ENCODE measurements around the gene MT1HL1. TPM values are rescaled to one million over a fixed set of nuclear protein-coding genes. Genes with fewer than 3 reads are reported as not detected.

MT1HL1 gene
- total RNA-seq, 1 donor from 2014 or later: not detected

DNA sequence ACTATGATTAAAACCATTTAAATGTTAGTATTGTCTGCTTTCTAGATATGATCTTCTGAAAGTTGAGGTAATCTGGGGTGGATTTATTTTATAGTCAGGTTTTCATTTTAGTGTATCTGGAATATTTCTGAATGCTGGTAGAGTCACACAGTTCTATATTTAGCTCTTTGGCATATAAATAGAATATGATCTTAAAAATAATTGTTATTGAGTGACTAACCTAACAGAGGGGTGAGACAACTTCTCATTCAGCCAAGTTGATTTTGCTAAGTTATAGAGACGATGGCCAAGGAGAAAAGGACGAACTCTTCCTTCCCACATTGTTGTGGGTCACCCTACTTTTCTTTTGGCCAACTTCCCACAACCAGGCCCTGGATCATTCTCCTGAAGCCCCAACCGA, 7.2 kb upstream of the MT1HL1 start:
- Mint-ChIP-seq H3K4me3 (no peak overlapping the region), H3K27ac (no peak overlapping the region), H3K27me3 (ENCODE audit: insufficient read depth) (no peaks in the 10 kb centered on the region), H3K9me3 (no peaks in the 10 kb centered on the region), H3K36me3 (ENCODE audit: low read depth) (no peaks in the 10 kb centered on the region), H3K4me1 (ENCODE audit: low read depth) (no peaks in the 10 kb centered on the region)
- intact Hi-C loops (cut with micrococcal nuclease): no loop called here
- DNase-seq (ENCODE audit: low spot score): no peak

DNA sequence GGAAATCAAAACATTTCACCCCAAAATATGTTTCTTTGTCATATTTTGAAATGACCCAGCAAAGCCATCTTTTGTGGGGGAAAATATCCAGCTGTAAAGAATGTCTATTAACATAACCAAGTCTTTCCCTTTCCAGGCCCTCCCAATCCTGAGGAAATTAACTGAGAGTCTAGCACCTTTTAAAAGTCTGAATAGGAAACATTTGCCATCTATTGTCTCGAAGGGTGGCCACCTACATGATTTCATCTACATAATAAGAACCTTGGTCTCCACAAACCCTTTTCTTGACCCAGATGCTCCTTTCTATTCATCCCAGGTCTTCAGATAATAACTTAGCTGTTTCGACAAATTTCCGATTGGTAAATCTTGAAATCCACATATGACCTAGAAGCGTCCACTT, 5.4 kb upstream of the MT1HL1 start:
- Mint-ChIP-seq H3K9me3 (no peaks in the 10 kb centered on the region), H3K27ac (no peak overlapping the region), H3K4me1 (ENCODE audit: low read depth) (no peaks in the 10 kb centered on the region), H3K4me3 (no peak overlapping the region), H3K36me3 (ENCODE audit: low read depth) (no peaks in the 10 kb centered on the region), H3K27me3 (ENCODE audit: insufficient read depth) (no peaks in the 10 kb centered on the region)
- intact Hi-C loops (cut with micrococcal nuclease): no loop called here
- DNase-seq (ENCODE audit: low spot score): no peak

DNA sequence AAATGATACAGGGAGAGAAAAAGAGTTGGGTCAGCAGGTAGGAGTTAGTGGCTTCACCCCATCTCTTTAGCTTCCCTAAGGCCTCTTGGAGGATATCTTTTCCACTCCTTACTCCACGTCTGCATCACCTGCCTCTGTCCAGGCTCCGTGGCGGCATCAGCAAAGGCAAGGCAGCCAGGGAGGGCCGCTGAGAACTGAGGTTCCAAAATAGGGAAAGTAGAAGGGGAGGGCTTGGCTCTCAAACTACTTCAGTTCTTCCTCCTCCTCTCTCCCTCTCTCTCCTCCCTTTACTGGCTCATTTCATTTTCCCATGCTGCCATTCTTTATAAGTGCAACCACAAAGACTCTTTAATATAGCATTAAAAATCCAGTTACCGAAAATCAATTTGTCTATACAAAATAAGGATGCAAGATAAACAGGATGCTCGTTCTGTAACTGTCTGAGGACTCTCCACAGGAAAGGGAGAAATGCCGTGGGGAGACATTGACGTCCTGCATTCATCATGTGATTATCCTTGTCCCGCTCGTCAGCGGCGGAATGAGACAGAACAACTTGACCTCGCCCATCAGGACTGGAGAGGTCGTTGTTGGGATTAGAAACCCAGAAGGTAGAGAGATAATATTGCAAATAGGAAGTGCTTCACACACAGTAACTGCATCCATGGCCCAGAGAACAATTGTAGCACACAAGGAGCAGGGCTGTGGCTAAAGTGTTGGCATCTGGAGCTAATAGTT, 3.1 kb upstream of the MT1HL1 start:
- Mint-ChIP-seq H3K27ac (no peak overlapping the region), H3K9me3 (no peaks in the 10 kb centered on the region), H3K36me3 (ENCODE audit: low read depth) (no peaks in the 10 kb centered on the region), H3K4me1 (ENCODE audit: low read depth) (no peaks in the 10 kb centered on the region), H3K4me3 (no peak overlapping the region), H3K27me3 (ENCODE audit: insufficient read depth) (no peaks in the 10 kb centered on the region)
- intact Hi-C loops (cut with micrococcal nuclease): no loop called here
- no peak for DNase-seq (ENCODE audit: low spot score)

DNA sequence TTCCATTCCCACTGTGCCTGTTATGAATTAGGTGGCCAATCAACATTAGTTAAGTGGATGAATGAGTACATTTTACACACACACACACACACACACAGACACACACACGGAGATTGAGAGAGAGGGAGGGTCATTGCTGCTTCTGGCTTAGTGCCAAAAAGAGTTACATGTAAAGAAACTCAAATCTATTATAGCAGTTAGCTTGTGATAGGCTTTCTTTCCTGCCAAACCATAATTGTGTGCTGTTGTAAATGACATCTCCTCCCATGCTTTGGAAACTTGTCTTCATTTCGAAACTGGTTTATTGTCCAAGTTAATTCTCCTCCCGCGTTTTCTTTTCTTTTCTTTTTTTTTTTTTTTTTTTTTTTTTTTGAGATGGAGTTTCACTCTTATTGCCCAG, 1.4 kb upstream of the MT1HL1 start:
- intact Hi-C loops (cut with micrococcal nuclease): no loop called here
- no peak for DNase-seq (ENCODE audit: low spot score)
- H3K27me3 Mint-ChIP-seq (ENCODE audit: insufficient read depth): peaks cover 1% of the 10 kb centered on the region
- no peaks in the 10 kb centered on the region for H3K9me3 Mint-ChIP-seq
- no peak overlapping the region for H3K27ac Mint-ChIP-seq
- no peaks in the 10 kb centered on the region for H3K4me1 Mint-ChIP-seq (ENCODE audit: low read depth)
- no peaks in the 10 kb centered on the region for H3K36me3 Mint-ChIP-seq (ENCODE audit: low read depth)
- H3K4me3 Mint-ChIP-seq: no peak overlapping the region

DNA sequence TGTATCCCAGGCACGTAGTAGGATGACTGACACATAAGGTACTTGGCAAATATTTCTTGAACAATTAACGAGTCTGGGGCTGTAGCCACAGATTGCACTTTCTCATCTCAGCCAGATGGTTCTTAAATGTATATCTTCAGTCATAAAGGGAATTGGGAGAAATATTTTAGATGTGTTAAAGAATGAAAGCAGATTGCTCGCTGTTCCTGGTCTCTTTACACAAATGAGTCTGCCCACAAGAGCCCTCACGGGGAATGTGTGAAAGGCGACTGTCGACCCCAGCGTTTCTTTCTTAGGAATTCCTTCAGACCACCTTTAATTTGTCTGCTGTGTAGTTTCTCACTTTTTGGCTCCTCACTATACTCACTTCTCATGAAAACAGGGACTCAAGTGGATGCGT, 725 bp downstream of the MT1HL1 start:
- no peak overlapping the region for H3K4me3 Mint-ChIP-seq
- H3K4me1 Mint-ChIP-seq (ENCODE audit: low read depth): no peaks in the 10 kb centered on the region
- no peaks in the 10 kb centered on the region for H3K36me3 Mint-ChIP-seq (ENCODE audit: low read depth)
- DNase-seq (ENCODE audit: low spot score): no peak
- no peak overlapping the region for H3K27ac Mint-ChIP-seq
- H3K27me3 Mint-ChIP-seq (ENCODE audit: insufficient read depth): peaks cover 1% of the 10 kb centered on the region
- intact Hi-C loops (cut with micrococcal nuclease): no loop called here
- no peaks in the 10 kb centered on the region for H3K9me3 Mint-ChIP-seq

DNA sequence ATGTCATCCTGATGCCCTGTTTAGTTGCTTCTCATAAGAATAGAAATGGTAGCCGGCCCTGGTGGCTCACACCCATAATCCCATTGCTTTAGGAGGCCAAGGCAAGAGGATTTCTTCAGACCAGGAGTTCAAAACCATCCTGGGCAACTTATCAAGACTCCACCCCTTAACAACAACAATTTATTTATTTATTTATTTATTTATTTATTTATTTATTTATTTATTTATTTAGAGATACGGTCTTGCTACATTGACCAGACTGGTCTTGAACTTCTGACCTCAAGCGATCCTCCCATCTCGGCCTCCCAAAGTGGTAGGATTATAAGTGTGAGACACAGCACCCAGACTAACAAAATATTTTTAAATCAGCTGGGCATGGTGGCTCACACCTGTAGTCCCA, 4.0 kb downstream of the MT1HL1 start:
- no peak for DNase-seq (ENCODE audit: low spot score)
- peaks cover 1% of the 10 kb centered on the region for H3K27me3 Mint-ChIP-seq (ENCODE audit: insufficient read depth)
- H3K4me1 Mint-ChIP-seq (ENCODE audit: low read depth): no peaks in the 10 kb centered on the region
- H3K4me3 Mint-ChIP-seq: no peak overlapping the region
- intact Hi-C loops (cut with micrococcal nuclease): no loop called here
- H3K36me3 Mint-ChIP-seq (ENCODE audit: low read depth): no peaks in the 10 kb centered on the region
- no peaks in the 10 kb centered on the region for H3K9me3 Mint-ChIP-seq
- H3K27ac Mint-ChIP-seq: no peak overlapping the region

DNA sequence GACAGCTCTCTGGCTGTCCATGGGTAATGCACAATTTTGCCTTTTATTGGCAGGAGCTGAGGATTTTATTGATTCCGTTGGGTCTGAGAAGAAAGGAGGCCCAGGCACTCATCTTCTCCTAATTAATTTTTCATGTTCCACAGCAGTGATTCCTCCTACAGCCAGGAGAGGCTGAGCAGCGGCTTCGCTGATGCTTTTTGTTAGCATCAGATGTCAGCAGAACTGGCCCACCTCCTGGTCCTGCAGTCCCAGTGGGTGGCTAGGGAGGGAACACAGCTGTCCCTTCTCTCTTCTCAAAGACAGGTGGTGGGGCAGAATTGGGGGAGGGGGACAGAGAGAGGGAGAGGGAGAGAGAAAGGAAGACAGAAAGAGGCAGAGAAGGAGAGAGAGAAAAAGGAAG, 5.7 kb downstream of the MT1HL1 start:
- H3K4me1 Mint-ChIP-seq (ENCODE audit: low read depth): no peaks in the 10 kb centered on the region
- H3K27ac Mint-ChIP-seq: no peak overlapping the region
- intact Hi-C loops (cut with micrococcal nuclease): no loop called here
- DNase-seq (ENCODE audit: low spot score): no peak
- no peaks in the 10 kb centered on the region for H3K9me3 Mint-ChIP-seq
- peaks cover 5% of the 10 kb centered on the region for H3K27me3 Mint-ChIP-seq (ENCODE audit: insufficient read depth)
- H3K4me3 Mint-ChIP-seq: no peak overlapping the region
- no peaks in the 10 kb centered on the region for H3K36me3 Mint-ChIP-seq (ENCODE audit: low read depth)

DNA sequence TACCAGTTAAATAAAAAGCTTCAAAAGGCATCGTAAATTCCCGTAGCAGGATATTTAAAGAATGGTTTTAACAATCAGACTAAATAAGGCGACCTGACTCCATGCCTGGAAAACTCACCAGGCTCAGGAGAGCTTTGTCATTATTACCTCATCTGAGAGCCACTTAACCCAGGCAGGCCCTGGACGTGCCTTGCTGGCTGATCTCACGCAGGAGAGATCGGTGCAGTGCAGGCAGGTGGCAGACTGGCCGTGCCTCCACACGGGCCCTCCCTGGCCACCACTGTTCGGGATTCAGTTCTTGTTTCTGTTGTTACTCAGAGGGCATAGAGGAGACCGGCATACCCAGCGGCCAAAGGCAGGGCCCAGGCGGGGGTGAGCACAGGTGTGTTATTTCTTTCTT, 6.4 kb downstream of the MT1HL1 start:
- DNase-seq (ENCODE audit: low spot score): no peak
- H3K4me3 Mint-ChIP-seq: no peak overlapping the region
- no peaks in the 10 kb centered on the region for H3K36me3 Mint-ChIP-seq (ENCODE audit: low read depth)
- H3K27ac Mint-ChIP-seq: no peak overlapping the region
- no peaks in the 10 kb centered on the region for H3K4me1 Mint-ChIP-seq (ENCODE audit: low read depth)
- H3K9me3 Mint-ChIP-seq: no peaks in the 10 kb centered on the region
- H3K27me3 Mint-ChIP-seq (ENCODE audit: insufficient read depth): peaks cover 5% of the 10 kb centered on the region
- intact Hi-C loops (cut with micrococcal nuclease): no loop called here

DNA sequence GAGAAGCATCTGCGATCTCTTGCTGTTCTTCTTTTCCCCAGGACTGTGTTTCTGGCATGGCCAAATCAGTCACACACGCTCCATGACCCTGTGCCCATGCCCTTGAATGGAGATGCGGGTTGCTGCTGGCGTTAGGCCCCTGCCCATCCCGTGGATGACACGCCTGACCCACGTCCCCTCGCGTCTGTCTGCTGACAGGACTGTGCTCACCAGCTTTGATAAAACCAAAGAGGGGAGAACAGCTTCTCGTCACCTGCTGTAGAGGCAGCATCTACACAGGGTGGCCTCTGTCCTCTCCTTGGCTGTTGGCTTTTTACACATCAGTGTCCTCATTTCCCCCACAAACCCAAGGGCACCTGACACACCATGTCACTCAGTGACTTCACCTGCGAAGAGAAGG, 6.9 kb downstream of the MT1HL1 start:
- Mint-ChIP-seq H3K4me3 (no peak overlapping the region), H3K4me1 (ENCODE audit: low read depth) (no peaks in the 10 kb centered on the region), H3K9me3 (no peaks in the 10 kb centered on the region), H3K36me3 (ENCODE audit: low read depth) (no peaks in the 10 kb centered on the region), H3K27me3 (ENCODE audit: insufficient read depth) (peaks cover 5% of the 10 kb centered on the region), H3K27ac (no peak overlapping the region)
- DNase-seq (ENCODE audit: low spot score): no peak
- intact Hi-C loops (cut with micrococcal nuclease): no loop called here

DNA sequence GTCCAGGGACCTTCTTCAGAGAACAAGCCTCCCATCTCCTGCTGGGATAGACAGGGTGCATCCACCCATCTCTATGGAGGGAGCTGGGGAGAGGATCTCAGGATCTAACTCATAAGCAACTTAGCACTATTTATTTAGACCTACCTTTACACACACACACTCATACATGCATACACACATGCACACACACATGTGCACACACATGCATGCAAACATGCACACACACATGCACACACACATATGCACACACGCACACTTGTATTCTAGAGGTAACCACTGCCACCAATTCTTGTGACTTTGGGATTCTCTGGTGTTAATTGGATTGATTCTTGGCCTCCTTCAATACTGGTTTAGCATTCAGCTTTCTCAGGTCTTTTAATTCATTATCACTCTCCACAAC, 9.8 kb downstream of the MT1HL1 start:
- DNase-seq (ENCODE audit: low spot score): no peak
- Mint-ChIP-seq H3K4me1 (ENCODE audit: low read depth) (no peaks in the 10 kb centered on the region), H3K36me3 (ENCODE audit: low read depth) (no peaks in the 10 kb centered on the region), H3K4me3 (no peak overlapping the region), H3K27ac (no peak overlapping the region), H3K27me3 (ENCODE audit: insufficient read depth) (peaks cover 3% of the 10 kb centered on the region), H3K9me3 (no peaks in the 10 kb centered on the region)
- intact Hi-C loops (cut with micrococcal nuclease): no loop called here

DNA sequence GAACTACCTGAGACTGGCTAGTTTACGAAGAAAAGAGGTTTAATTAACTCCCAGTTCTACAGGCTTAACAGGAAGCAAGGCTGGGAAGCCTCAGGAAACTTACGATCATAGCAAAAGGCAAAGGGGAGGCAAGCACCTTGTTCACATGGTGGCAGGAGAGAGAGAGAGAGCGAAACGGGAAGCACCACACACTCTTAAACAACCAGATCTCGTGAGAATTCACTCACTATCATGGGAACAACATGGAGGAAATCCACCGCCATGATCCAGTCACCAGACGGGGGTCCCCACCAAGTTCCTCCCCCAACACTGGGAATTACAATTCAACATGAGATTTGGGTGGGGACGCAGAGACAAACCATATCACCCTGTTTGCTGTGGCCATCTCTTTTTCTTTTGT, 11.8 kb downstream of the MT1HL1 start:
- Mint-ChIP-seq H3K9me3 (no peaks in the 10 kb centered on the region), H3K36me3 (ENCODE audit: low read depth) (no peaks in the 10 kb centered on the region), H3K4me3 (no peak overlapping the region), H3K27ac (no peak overlapping the region), H3K4me1 (ENCODE audit: low read depth) (no peaks in the 10 kb centered on the region), H3K27me3 (ENCODE audit: insufficient read depth) (peaks cover 9% of the 10 kb centered on the region)
- intact Hi-C loops (cut with micrococcal nuclease): no loop called here
- DNase-seq (ENCODE audit: low spot score): no peak

DNA sequence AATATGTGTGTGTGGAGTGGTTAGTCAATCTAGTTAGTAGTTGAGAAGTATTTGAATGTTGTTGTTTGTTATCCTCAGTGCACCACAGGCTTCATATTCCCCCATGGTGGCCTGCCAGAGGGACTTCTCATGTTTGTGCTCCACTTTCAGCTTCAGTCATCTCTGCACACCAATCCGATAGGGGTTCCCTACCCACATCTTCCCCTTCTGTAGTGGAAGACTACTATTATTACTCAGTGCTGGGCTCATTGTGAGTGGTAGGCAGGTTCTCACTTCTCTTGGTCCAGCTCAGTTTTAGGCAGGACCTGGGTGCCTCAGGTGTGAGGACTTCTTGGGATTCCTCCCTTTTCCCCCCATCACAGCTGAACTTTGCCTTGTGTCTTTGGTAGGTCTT, 14.2 kb downstream of the MT1HL1 start:
- Mint-ChIP-seq H3K27me3 (ENCODE audit: insufficient read depth) (peaks cover 8% of the 10 kb centered on the region), H3K27ac (no peak overlapping the region), H3K4me3 (no peak overlapping the region), H3K36me3 (ENCODE audit: low read depth) (no peaks in the 10 kb centered on the region), H3K4me1 (ENCODE audit: low read depth) (no peaks in the 10 kb centered on the region), H3K9me3 (no peaks in the 10 kb centered on the region)
- intact Hi-C loops (cut with micrococcal nuclease): no loop called here
- DNase-seq (ENCODE audit: low spot score): no peak

DNA sequence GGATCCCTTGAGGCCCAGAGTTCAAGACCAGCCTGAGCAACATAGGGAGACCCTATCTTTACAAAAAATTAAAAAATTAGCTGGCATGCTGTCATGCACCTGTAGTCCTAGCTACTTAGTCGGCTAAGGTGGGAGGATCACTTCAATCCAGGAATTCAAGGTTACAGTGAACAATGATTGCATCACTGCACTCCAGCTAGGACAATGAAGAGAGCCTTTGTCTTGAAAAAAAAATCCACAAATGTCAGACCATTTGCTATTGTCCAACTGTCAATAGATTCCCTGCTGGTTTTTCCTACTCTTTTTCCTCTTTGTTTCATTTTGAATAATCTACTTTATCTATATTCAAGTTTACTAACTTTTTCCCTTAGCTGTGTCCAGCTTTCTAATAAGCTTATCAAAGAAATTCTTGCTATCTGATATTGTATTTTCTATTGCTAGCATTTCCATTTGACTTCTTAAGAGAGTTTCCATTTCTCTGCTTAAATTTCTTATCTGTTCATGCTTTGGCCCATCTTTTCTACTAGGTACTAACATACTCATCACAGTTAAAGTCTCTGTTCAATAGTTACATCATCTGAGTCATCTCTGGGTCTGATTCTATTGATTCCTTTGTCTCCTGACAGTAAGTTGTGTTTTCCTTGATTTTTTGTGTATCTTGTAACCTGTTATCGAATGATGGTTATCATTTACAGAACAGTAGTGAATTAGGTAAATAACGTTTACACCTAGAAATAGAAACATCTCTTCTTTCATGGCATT, 14.8 kb downstream of the MT1HL1 start:
- H3K36me3 Mint-ChIP-seq (ENCODE audit: low read depth): no peaks in the 10 kb centered on the region
- intact Hi-C loops (cut with micrococcal nuclease): no loop called here
- no peak overlapping the region for H3K27ac Mint-ChIP-seq
- no peaks in the 10 kb centered on the region for H3K9me3 Mint-ChIP-seq
- H3K27me3 Mint-ChIP-seq (ENCODE audit: insufficient read depth): peaks cover 6% of the 10 kb centered on the region
- no peaks in the 10 kb centered on the region for H3K4me1 Mint-ChIP-seq (ENCODE audit: low read depth)
- H3K4me3 Mint-ChIP-seq: no peak overlapping the region
- no peak for DNase-seq (ENCODE audit: low spot score)
